H9 (cell line): ENCODE measurements around the gene LHPP. TPM values are rescaled to one million over a fixed set of nuclear protein-coding genes. Genes with fewer than 3 reads are reported as not detected.

Experiments
- DNase-seq: peaks from one replicate; pipeline ENCODE4 v3.0.0-alpha.2; 2017
- H2AFZ ChIP-seq: one replicate; pipeline ENCODE4 v1.6.1; 2013; ENCODE audit warnings: mild to moderate bottlenecking, low read length, control low read depth, moderate library complexity
- H2AK5ac ChIP-seq: 2 replicates; pipeline ENCODE4 v1.6.1; 2013; ENCODE audit warnings: low read length, control low read depth, mixed read lengths; ENCODE audit not compliant: insufficient read length
- H2BK120ac ChIP-seq: one replicate; pipeline ENCODE4 v1.6.1; 2013; ENCODE audit warnings: low read depth, mild to moderate bottlenecking, low read length, control low read depth, inconsistent platforms; ENCODE audit not compliant: poor library complexity, severe bottlenecking
- H2BK12ac ChIP-seq: 2 replicates; pipeline ENCODE4 v1.6.1; 2013; ENCODE audit warnings: low read length, control low read depth, mixed read lengths, low read depth; ENCODE audit not compliant: insufficient read length
- H2BK15ac ChIP-seq: 2 replicates; pipeline ENCODE4 v1.6.1; 2013; ENCODE audit warnings: low read depth, low read length, control low read depth
- H2BK20ac ChIP-seq: one replicate; pipeline ENCODE4 v1.6.1; 2013; ENCODE audit warnings: low read depth, mild to moderate bottlenecking, low read length, control low read depth, inconsistent platforms; ENCODE audit not compliant: poor library complexity, severe bottlenecking
- H2BK5ac ChIP-seq: 2 replicates; pipeline ENCODE4 v1.6.1; 2013; ENCODE audit warnings: low read length, control low read depth, mixed read lengths; ENCODE audit not compliant: insufficient read length
- H3K14ac ChIP-seq: 2 replicates; pipeline ENCODE4 v1.6.1; 2013; ENCODE audit warnings: low read length, control low read depth; ENCODE audit not compliant: insufficient read depth
- H3K18ac ChIP-seq: 2 replicates; pipeline ENCODE4 v1.6.1; 2013; ENCODE audit warnings: low read depth, mild to moderate bottlenecking, mixed read lengths, low read length, control low read depth; ENCODE audit not compliant: insufficient read length
- H3K23ac ChIP-seq: 2 replicates; pipeline ENCODE4 v1.6.1; 2013; ENCODE audit warnings: low read length, control low read depth, mixed read lengths, low read depth; ENCODE audit not compliant: insufficient read length
- H3K23me2 ChIP-seq: 2 replicates; pipeline ENCODE4 v1.6.1; 2013; ENCODE audit warnings: low read depth, mild to moderate bottlenecking, mixed read lengths, low read length, control low read depth; ENCODE audit not compliant: insufficient read length, poor library complexity, severe bottlenecking
- H3K27ac ChIP-seq: 2 replicates; pipeline ENCODE4 v1.5.1; 2013; ENCODE audit warnings: low read length, control low read depth, mixed read lengths, low read depth; ENCODE audit not compliant: insufficient read length
- H3K27me3 ChIP-seq: 2 replicates; pipeline ENCODE4 v1.6.1; 2013; ENCODE audit warnings: low read length, control low read depth, inconsistent platforms; ENCODE audit not compliant: insufficient read depth
- H3K4ac ChIP-seq: 2 replicates; pipeline ENCODE4 v1.6.1; 2013; ENCODE audit warnings: low read depth, mild to moderate bottlenecking, control low read depth, inconsistent platforms, low read length, moderate library complexity
- H3K4me1 ChIP-seq: 2 replicates; pipeline ENCODE4 v1.6.1; 2013; ENCODE audit warnings: low read length, control low read depth, inconsistent platforms; ENCODE audit not compliant: insufficient read depth
- H3K4me2 ChIP-seq: 2 replicates; pipeline ENCODE4 v1.6.1; 2013; ENCODE audit warnings: low read length, control low read depth, mixed read lengths; ENCODE audit not compliant: insufficient read length, insufficient read depth
- H3K56ac ChIP-seq: 2 replicates; pipeline ENCODE4 v1.6.1; 2013; ENCODE audit warnings: low read depth, mild to moderate bottlenecking, mixed read lengths, low read length, control low read depth; ENCODE audit not compliant: insufficient read length
- H3K79me1 ChIP-seq: 2 replicates; pipeline ENCODE4 v1.6.1; 2013; ENCODE audit warnings: low read depth, mild to moderate bottlenecking, moderate library complexity, low read length, control low read depth, inconsistent platforms; ENCODE audit not compliant: insufficient read depth, poor library complexity, severe bottlenecking
- H3K79me2 ChIP-seq: 2 replicates; pipeline ENCODE4 v1.6.1; 2013; ENCODE audit warnings: low read length, control low read depth, inconsistent platforms; ENCODE audit not compliant: insufficient read depth
- H3K9ac ChIP-seq: 2 replicates; pipeline ENCODE4 v1.6.1; 2013; ENCODE audit warnings: low read length, control low read depth, mixed read lengths; ENCODE audit not compliant: insufficient read length; ENCODE audit errors: extremely low read depth
- H3K9me3 ChIP-seq: one replicate; pipeline ENCODE4 v1.6.1; 2013; ENCODE audit warnings: low read depth, low read length, inconsistent platforms; ENCODE audit not compliant: control insufficient read depth
- H3T11ph ChIP-seq: one replicate; pipeline ENCODE4 v1.6.1; 2013; ENCODE audit warnings: mild to moderate bottlenecking, low read length, control low read depth, inconsistent platforms
- H4K20me1 ChIP-seq: one replicate; pipeline ENCODE4 v1.6.1; 2013; ENCODE audit not compliant: control insufficient read depth, insufficient read length, insufficient read depth
- H4K5ac ChIP-seq: 2 replicates; pipeline ENCODE4 v1.6.1; 2013; ENCODE audit warnings: low read depth, mild to moderate bottlenecking, mixed read lengths, low read length, control low read depth; ENCODE audit not compliant: insufficient read length
- H4K8ac ChIP-seq: replicated peaks from 2 replicates; pipeline ENCODE4 v1.6.1; 2013; ENCODE audit warnings: low read length, control low read depth, mixed read lengths, low read depth; ENCODE audit not compliant: insufficient read length
- H4K91ac ChIP-seq: 2 replicates; pipeline ENCODE4 v1.6.1; 2013; ENCODE audit warnings: low read depth, mild to moderate bottlenecking, moderate library complexity, mixed read lengths, low read length, control low read depth; ENCODE audit not compliant: insufficient read length
- H3K27ac Mint-ChIP-seq, 3 experiments: 2 replicates in 2 of 3; 3 replicates in 1 of 3; pipeline ENCODE4 v1.8.0; 2020 to 2021; ENCODE audit warnings: mixed read lengths in 3 of 3, mild to moderate bottlenecking in 1 of 3, moderate library complexity in 1 of 3
- H3K27me3 Mint-ChIP-seq: 2 replicates; pipeline ENCODE4 v1.8.0; 2021; ENCODE audit warnings: low read depth, mild to moderate bottlenecking, moderate library complexity, mixed read lengths
- H3K36me3 Mint-ChIP-seq, 3 experiments: 2 replicates in 2 of 3; 3 replicates in 1 of 3; pipeline ENCODE4 v1.8.0; 2020 to 2021; ENCODE audit warnings: low read depth in 3 of 3, mixed read lengths in 3 of 3; ENCODE audit not compliant: insufficient read depth in 1 of 3
- H3K4me1 Mint-ChIP-seq, 2 experiments: 2 replicates each; pipeline ENCODE4 v1.8.0; 2020; ENCODE audit warnings: mixed read lengths in 2 of 2
- H3K4me3 Mint-ChIP-seq, 2 experiments: 2 replicates in 1 of 2; 3 replicates in 1 of 2; pipeline ENCODE4 v1.8.0; 2020 to 2021; ENCODE audit warnings: mild to moderate bottlenecking in 2 of 2, mixed read lengths in 2 of 2, moderate library complexity in 1 of 2
- H3K9me3 Mint-ChIP-seq, 2 experiments: 2 replicates in 1 of 2; 3 replicates in 1 of 2; pipeline ENCODE4 v1.8.0; 2020; ENCODE audit warnings: mild to moderate bottlenecking in 2 of 2, mixed read lengths in 2 of 2, moderate library complexity in 1 of 2
- CTCF ChIP-seq: fragments of 200-600 bp; sonication (generic); conservative IDR thresholded peaks from 3 replicates; pipeline ENCODE4 v1.8.0; 2021; ENCODE audit warnings: antibody characterized with exemption, mild to moderate bottlenecking
- WGBS: extraction: QIAGEN DNeasy Blood & Tissue Kit; methylation state at CpG from one replicate; pipeline ENCODE4 v1.1.7; 2013; ENCODE audit warnings: missing lambda C conversion rate, low lambda C conversion rate, mixed read lengths; ENCODE audit not compliant: insufficient read length; ENCODE audit errors: extremely low coverage; 5-methylcytosine and 5-hydroxymethylcytosine counted together
- total RNA-seq: library from RNA; stranded (reverse); gene quantifications from 2 replicates; pipeline ENCODE4 v1.2.1, GENCODE V29; 2021

LHPP gene
- total RNA-seq, 1 experiment from 2014 or later = 29.6 TPM

GRCh38 chr10:124529661-124530214, 68.1 kb downstream of the LHPP start:
- Histone ChIP-seq H2AFZ (no peak overlapping the region), H2BK20ac (no peak overlapping the region), H3K79me1 (no peaks in the 10 kb centered on the region), H3K79me2 (no peaks in the 10 kb centered on the region), H3K56ac (no peak overlapping the region), H3K9ac (no peak overlapping the region), H3K18ac (no peak overlapping the region), H3T11ph (no peak overlapping the region), H3K27ac (no peak overlapping the region), H4K8ac (no peak overlapping the region), H2BK12ac (no peak overlapping the region), H2BK120ac (no peak overlapping the region), H4K20me1 (peaks cover 3% of the 10 kb centered on the region), H3K4ac (no peak overlapping the region), H2AK5ac (no peak overlapping the region), H2BK15ac (no peak overlapping the region), H3K14ac (no peak overlapping the region), H3K23me2 (no peaks in the 10 kb centered on the region), H4K5ac (no peak overlapping the region), H2BK5ac (no peak overlapping the region), H3K4me2 (no peak overlapping the region), H3K9me3 (no peaks in the 10 kb centered on the region), H3K27me3 (no peaks in the 10 kb centered on the region), H3K23ac (no peak overlapping the region), H4K91ac (no peak overlapping the region), H3K4me1 (peaks cover 2% of the 10 kb centered on the region; the same call in 1 of the 2 replicates)
- no CpG with 5 or more reads among the region's 17 CpGs for WGBS
- H3K36me3 Mint-ChIP-seq = no peaks in the 10 kb centered on the region
- DNase-seq = no peak
- peaks cover 14 to 28% of the 10 kb centered on the region in 2 experiments for H3K4me1 Mint-ChIP-seq
- H3K4me3 Mint-ChIP-seq = no peak overlapping the region
- peak overlapping the region in 1 of 3 experiments; percentile 68; a peak in 1 of 7 replicates for H3K27ac Mint-ChIP-seq
- no peaks in the 10 kb centered on the region; the same call in 1 of the 2 replicates for H3K27me3 Mint-ChIP-seq
- no peaks in the 10 kb centered on the region for H3K9me3 Mint-ChIP-seq
- no peak for TF ChIP-seq CTCF
